Activated CD4-positive, alpha-beta T cell treated with anti-CD3 and anti-CD28 coated beads, Interleukin-10, Interleukin-2, amounts not matched to agents 100 ng/mL and 50 ng/mL, durations not matched to agents 16 hours and 8 hours (primary cell): ENCODE measurements around the gene RER1.

Source experiments
- DNase-seq: peaks from one replicate; pipeline ENCODE4 v3.0.0-alpha.2; 2020

RER1 gene

GRCh38 chr1:2391931-2392509 is 379 bp downstream of the RER1 start:
- DNase-seq = no peak

- DNase-seq = no peak
Observed at GRCh38 chr1:2392686-2393085, 1.0 kb downstream of the RER1 start.

GRCh38 chr1:2393471-2393877 is 1.8 kb downstream of the RER1 start:
- DNase-seq = no peak

GRCh38 chr1:2394220-2394619 is 2.6 kb downstream of the RER1 start:
- no peak for DNase-seq

- no peak for DNase-seq
Observed at GRCh38 chr1:2394761-2395160, 3.1 kb downstream of the RER1 start.

GRCh38 chr1:2395245-2395644 is 3.6 kb downstream of the RER1 start:
- DNase-seq = no peak

- DNase-seq = no peak
Observed at GRCh38 chr1:2396059-2396458, 4.4 kb downstream of the RER1 start.

GRCh38 chr1:2396476-2396875 is 4.8 kb downstream of the RER1 start:
- DNase-seq = no peak

- DNase-seq = no peak
Observed at GRCh38 chr1:2397007-2397679, 5.5 kb downstream of the RER1 start.

GRCh38 chr1:2398871-2399270 is 7.2 kb downstream of the RER1 start:
- DNase-seq = no peak

- DNase-seq = no peak
Observed at GRCh38 chr1:2399890-2400575, 8.4 kb downstream of the RER1 start.

GRCh38 chr1:2400576-2400909 is 8.9 kb downstream of the RER1 start:
- no peak for DNase-seq

GRCh38 chr1:2400950-2401649 is 9.5 kb downstream of the RER1 start:
- DNase-seq = no peak

- no peak for DNase-seq
Observed at GRCh38 chr1:2402420-2402819, 10.8 kb downstream of the RER1 start.

- no peak for DNase-seq
Observed at GRCh38 chr1:2403273-2403672, 11.6 kb downstream of the RER1 start.

GRCh38 chr1:2404142-2404889 is 12.7 kb downstream of the RER1 start:
- no peak for DNase-seq

GRCh38 chr1:2404890-2405511 is 13.4 kb downstream of the RER1 start:
- no peak for DNase-seq

- no peak for DNase-seq
Observed at GRCh38 chr1:2405588-2406295, 14.1 kb downstream of the RER1 start.

- no peak for DNase-seq
Observed at GRCh38 chr1:2406451-2407041, 14.9 kb downstream of the RER1 start.

- DNase-seq = no peak
Observed at GRCh38 chr1:2407166-2407990, 15.7 kb downstream of the RER1 start.

- DNase-seq = no peak
Observed at GRCh38 chr1:2407991-2408275, 16.3 kb downstream of the RER1 start.
